Measurements from ENCODE around the gene GTSE1. TPM values are rescaled to one million over a fixed set of nuclear protein-coding genes. Genes with fewer than 3 reads are reported as not detected.
"Not testable (repeated sequence)": the region's sequence is repeated elsewhere in the genome, so short reads cannot be mapped to it uniquely, and the experiment has no call there.

GTSE1 gene, protein sequence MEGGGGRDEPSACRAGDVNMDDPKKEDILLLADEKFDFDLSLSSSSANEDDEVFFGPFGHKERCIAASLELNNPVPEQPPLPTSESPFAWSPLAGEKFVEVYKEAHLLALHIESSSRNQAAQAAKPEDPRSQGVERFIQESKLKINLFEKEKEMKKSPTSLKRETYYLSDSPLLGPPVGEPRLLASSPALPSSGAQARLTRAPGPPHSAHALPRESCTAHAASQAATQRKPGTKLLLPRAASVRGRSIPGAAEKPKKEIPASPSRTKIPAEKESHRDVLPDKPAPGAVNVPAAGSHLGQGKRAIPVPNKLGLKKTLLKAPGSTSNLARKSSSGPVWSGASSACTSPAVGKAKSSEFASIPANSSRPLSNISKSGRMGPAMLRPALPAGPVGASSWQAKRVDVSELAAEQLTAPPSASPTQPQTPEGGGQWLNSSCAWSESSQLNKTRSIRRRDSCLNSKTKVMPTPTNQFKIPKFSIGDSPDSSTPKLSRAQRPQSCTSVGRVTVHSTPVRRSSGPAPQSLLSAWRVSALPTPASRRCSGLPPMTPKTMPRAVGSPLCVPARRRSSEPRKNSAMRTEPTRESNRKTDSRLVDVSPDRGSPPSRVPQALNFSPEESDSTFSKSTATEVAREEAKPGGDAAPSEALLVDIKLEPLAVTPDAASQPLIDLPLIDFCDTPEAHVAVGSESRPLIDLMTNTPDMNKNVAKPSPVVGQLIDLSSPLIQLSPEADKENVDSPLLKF
- 10 to 100 TPM; 34.3 to 35.7 TPM for total RNA-seq

DNA sequence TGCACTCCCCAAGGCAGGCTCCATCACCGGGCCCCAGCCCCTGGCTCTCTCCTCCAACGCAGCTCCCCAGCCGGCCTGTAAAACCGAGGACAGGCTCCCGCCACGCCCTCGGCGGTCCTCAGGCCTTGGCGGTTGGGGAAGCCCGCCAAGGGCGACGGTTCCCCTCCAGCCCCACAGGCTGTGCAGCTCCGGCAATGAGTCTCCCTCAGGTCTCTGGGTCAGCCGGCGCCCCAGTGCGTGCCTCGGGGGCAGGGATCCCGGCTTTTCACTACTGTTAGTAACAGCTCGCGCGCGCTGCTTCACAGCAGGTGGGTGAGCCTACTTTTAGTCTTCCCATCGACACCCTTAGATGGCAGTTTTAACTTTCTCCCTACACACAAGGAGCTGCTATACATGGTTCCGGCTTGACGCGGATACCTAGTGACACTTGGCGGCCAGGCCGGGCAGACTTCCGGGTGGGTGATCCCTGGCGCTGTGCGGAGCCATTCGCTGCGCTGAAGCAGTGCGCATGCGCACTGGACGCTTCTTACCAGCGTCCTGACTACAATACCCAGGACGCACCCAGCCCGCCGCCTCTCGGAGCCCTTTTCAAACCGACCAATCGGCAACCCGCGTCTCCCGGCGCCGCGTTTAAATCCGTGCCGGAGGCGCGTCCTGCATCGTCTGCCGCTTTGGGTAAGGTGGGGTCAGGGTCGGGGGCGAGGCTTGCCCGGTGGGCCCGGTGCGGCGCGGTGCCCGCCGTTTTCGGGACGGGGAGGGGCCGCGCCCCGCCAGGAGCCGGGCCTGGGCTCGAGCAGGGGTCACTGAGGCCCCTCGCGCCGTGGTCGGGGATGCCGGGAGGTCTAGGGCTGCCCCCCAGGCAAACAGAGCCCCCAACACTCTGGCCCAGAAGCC lies at the start of gene GTSE1:
TSS of gene GTSE1 (plus strand) at position 614 of the 894 bp plus-strand sequence. CDS start 531 bp downstream, outside the sequence.
- ChIA-PET POLR2A (interaction anchor here (0.6 to 2.4 kb wide), 10 partner anchors 10 to 179 kb away, joined by 3 to 8 read pairs (median 3); partner anchors contain the start of genes CDPF1 and TRMU), CTCF (interaction anchor here (0.9 to 1.6 kb wide), 5 partner anchors 8 to 290 kb away, joined by 3 to 9 read pairs (median 4); partner anchors contain the start of gene CDPF1)

DNA sequence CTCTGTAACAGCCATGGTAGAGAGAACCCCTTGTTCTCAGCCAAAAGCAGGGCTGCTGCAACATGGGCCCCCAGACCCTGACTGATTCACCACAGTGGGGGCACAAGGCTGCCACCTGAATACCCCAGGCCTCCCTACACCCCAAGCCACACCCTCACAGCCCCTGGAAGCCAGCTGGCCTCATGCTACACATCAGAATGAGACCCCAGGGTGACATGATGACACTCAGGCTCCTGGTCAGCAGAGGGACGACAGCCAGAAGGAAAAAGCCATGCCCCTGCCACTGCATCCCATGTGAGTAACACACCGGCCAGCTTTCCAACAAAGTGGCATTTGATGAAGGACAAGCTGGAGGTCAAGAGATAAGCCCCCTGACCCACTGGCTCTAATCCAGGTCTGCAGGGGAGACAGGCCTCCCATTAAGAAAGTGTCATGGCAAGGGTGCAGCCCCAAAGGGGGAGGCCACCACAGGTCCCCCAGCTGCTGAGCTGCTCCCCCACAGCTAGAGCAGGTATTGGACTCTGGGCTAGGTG lies 49.2 kb upstream of the GTSE1 start:
- ChIA-PET CTCF (interaction anchor here (1.2 to 1.4 kb wide), 2 partner anchors 21 to 95 kb away, joined by 3 to 5 read pairs; no protein-coding TSS in a partner anchor), POLR2A (no interaction called here)

DNA sequence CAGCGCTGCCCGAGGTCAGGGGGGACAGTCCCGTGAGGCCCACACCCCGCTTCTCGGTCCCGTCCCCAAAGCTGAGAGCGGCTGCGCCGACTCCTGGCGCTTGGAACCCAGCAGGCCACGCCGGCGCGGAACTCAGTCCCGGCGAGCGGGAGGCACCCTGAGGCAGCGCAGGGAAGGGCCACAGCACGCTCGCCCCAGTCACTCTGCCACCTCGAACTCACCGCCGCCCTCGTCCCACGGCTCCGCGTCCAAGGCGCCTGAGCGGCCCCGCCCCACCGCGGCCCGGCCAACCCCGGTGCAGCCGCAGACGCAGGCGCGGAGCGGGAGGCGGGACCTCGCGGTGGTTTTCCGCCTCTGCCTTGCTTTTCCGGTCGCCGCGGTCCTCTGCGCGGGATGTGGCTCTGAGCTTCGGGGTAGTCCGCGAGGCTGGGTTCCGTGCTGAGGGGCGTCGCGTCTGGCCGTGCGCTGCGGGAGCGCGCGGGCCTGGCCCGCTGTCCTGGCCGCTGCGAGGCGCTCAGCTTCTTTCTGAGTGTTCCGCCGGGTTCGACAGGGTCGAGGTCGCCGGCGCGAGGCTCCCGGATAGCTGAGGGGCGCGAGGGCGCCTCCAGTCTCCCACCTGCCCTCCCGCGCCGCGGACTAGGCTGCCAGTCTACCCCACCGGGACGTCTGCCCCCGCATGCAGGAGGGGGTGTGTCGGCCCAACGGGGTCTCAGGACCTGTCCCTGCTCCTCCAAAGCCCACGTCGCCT lies 46.5 kb upstream of the GTSE1 start, which contains the start of gene CDPF1:
TSS of gene CDPF1 (minus strand) at position 259 of the 748 bp plus-strand sequence. CDS start 2,009 bp downstream, outside the sequence.
- POLR2A ChIA-PET: interaction anchor here (0.6 to 0.9 kb wide), 3 partner anchors 10 to 85 kb away, joined by 3 to 4 read pairs (median 3); partner anchors contain the start of gene TRMU

DNA sequence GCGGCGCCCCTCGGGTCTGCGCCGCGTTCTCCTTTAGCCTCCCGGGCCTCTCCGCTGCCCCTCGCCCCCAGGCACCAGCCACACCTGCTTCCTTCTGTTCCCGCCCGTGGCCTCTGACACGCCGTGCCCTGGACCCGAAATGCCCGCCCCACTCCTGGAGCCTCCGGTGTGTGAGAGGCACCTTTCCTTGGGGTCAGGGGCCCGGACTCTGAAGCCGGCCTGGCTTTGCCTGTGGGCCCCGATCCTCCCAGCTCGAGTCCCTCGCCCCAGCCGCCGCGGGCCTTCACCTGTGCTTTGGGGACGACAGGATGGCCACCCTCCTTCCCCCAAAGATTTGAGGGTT lies 45.9 kb upstream of the GTSE1 start:
- POLR2A ChIA-PET: interaction anchor here (0.7 kb wide), 1 partner anchor 11 kb away, joined by 3 read pairs; no protein-coding TSS in a partner anchor
- CTCF ChIA-PET: interaction anchor here (0.8 to 1.0 kb wide), 2 partner anchors 10 to 45 kb away, joined by 3 read pairs; no protein-coding TSS in a partner anchor

More for the DNA sequence above, 46.5 kb upstream of the GTSE1 start, which contains the start of gene CDPF1:
- CTCF ChIA-PET: interaction anchor here (0.8 to 1.0 kb wide), 2 partner anchors 11 to 46 kb away, joined by 3 read pairs; no protein-coding TSS in a partner anchor

DNA sequence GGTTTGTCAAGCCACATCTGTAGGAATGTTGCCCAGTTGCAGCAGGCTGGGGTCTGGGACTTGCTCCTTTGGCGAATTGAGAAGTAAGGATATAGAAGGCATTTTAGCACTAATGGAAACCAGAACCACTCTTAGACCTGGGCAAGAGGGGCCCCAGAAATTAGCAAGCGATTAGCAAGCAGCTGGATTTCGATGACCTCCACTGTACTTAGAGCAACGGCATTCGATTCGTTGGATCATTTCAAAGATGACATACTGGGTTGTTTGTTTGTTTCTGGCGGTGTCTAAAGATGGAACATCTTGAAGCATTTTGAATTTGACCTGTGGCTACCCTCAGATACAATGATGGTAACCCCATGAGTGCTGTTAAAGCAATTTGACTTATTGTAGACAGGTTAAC lies 45.4 kb upstream of the GTSE1 start:
- CTCF ChIA-PET: interaction anchor here (0.5 kb wide), 1 partner anchor 34 kb away, joined by 3 read pairs; no protein-coding TSS in a partner anchor
- POLR2A ChIA-PET: no interaction called here

DNA sequence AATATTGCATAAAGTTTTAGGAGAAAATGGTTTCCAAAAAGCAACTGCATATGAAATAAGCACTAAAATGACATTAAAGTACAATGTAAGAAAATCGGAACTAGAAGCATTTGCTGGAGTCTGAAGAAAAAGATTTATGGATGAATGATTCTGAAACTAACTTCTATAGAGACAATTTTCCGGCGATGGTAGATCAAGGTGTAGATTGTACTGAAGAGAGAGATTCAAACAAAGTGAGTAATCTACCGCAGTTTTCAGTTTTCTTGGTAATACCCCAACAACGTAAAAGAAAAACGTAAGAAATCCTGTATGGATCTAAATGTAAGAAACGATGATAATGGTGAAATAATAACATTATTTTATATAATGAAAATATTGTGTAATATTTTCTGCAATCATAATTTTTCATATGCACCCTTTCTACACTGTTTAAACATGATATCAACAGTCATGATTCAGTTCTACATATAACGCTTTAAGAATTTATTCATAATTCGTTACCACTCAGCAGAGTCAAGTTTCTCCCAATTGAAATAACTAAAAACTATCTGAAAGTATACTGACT lies 44.8 kb upstream of the GTSE1 start:
- ChIA-PET CTCF (interaction anchor here (0.5 to 0.9 kb wide), 2 partner anchors 34 to 130 kb away, joined by 3 read pairs; no protein-coding TSS in a partner anchor), POLR2A (no interaction called here)

DNA sequence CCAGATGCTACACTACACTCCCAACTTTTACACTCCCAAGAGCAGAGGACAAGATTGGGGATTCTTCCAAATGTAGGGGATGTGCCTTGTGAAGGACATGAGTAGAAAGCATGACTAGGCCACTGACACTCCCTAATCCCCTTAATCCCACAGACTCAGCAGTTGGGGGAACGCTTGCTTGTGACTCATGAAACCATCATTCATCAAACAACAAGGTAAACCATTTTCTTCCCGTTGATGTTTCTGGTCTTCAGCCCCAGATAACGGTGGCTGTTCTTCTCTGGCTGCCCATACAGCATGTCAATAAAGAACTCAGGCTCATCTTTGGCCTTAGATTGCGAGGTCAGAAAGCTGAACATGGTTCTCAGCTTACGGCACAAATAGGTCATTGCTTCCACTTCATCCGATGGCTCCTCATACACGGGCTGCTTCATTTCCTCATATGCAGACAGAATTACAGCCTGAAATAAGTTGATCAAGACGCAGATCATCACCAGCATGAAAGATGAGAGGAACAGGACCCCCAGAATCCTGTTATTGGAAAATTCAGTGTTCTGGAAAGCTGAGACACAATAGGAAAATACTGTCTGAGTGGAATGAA lies 40.2 kb upstream of the GTSE1 start:
- CTCF ChIA-PET: no interaction called here

DNA sequence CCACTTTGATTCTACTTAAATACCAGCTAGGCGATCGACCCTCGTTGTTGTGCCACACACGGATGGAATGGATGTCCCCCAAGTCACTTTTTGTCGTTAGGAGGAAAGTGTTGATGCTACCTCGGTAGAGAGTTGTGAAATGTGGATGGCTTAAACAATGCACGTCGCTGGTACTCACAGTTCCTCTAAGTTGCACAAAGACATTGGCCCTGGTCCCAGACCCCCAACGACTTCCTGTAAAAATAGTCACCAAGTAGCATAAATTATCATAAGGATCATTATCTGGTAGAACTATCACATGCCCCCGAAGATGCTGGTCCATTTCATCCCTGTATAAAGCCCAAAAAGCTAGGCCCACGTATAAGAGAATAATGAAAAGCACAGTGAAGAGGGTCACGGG lies 37.3 kb upstream of the GTSE1 start:
- POLR2A ChIA-PET: no interaction called here
- CTCF ChIA-PET: no interaction called here

More for the DNA sequence above, 40.2 kb upstream of the GTSE1 start:
- POLR2A ChIA-PET: no interaction called here

DNA sequence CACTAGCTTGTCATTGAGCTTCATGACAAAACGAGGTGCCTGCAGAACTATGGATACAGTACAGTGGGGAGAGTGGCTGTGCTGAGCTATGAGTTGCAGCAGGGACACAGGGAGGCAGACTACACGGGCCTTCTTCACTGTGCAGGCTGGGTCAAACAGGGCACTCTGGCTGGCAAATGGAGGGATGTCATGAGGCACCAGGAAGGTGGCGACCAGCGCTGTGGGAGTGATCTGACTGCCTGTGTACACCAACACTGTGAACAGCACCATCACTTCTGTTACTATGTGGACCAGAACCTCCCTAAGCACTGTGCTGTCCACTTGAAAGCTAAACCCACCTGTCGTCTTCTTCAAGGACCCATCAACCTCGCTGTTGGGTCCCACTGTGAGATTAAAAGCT lies 36.6 kb upstream of the GTSE1 start:
- ChIA-PET POLR2A (no interaction called here), CTCF (no interaction called here)

DNA sequence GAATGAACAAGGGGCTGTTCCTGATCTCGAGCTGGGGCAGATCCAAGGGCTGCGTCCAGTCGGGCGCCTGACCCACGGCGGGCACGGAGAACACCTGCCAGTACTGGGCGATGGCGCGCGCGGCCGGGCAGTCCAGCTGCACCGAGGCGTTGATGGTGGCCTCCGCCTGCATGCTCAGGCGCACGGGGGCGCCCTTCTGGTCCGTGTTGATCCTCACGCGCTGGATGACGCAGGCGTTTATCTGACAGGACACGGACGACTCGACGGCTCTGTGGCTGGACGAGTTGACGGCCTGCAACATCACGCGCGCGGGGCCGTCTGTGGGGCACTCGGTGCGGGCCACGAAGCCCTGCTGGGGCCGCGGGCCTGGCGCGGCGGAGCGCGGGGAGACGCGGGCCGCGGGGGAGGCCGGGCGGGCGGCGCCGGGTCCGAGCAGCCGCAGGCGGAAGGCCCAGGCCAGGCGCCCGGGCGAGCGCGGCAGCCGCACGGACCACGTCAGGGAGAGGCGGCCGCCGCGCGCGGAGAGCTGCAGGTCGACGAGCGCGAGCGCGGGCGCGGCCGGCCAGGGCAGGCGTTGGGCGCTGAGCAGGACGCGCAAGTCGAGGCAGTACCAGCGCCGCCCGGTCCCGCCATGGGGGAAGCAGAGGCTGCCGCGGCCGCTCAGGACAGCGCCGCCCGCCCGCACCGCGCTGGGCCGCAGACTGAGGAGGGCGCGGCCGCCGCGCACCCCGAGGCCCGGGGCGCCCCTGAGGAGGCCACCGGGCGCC lies 34.0 kb upstream of the GTSE1 start:
- ChIA-PET POLR2A (no interaction called here), CTCF (interaction anchor here (0.7 kb wide), 2 partner anchors 48 to 64 kb away, joined by 3 read pairs; no protein-coding TSS in a partner anchor)

DNA sequence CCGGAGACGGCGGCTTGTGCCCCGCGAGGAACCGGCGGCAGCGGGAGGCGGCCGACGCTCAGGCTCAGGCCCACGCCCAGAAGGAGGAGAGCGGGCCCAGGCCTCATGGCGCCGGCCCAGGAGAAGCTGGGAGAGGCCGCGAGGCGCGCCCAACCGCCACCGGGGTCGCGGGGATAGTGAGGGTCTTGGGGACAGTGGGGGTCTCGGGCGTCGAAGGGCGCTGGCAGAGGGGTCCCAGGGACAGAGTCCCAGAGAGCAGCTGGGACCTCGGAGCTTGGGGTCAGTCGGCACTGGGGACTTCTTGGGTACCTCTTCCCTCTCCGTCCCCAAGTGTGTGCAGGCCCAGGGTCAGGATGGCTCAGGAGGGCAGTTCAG lies 33.5 kb upstream of the GTSE1 start, which contains the start of gene PKDREJ:
TSS of gene PKDREJ (minus strand) at position 128 of the 375 bp plus-strand sequence. CDS start at position 107, 21 bp downstream.
- ChIA-PET CTCF (no interaction called here), POLR2A (no interaction called here)

DNA sequence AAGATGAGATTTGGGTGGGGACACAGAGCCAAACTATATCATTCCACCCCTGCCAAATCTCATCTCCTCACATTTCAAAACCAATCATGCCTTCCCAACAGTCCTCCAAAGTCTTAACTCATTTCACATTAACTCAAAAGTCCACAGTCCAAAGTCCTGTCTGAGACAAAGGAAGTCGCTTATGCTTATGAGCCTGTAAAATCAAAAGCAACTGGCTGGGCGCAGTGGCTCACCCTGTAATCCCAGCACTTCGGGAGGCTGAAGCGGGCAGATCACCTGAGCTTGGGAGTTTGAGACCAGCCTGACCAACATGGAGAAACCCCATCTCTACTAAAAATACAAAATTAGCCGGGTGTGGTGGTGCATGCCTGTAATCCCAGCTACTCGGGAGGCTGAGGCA lies 32.1 kb upstream of the GTSE1 start:
- CTCF ChIA-PET, POLR2A ChIA-PET: not testable (repeated sequence)

DNA sequence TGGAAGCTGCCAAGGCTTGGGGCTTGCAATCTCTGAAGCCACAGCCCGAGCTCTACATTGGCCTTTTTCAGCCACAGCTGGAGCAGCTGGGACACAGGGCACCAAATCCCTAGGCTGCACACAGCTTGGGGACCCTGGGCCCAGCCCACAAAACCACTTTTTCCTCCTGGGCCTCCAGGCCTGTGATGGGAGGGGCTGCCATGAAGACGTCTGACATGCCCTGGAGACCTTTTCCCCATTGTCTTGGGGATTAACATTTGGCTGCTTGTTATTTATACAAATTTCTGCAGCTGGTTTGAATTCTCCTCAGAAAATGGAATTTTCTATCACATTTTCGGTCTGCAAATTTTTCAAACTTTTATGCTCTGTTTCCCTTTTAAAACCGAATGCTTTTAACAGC lies 31.0 kb upstream of the GTSE1 start:
- CTCF ChIA-PET, POLR2A ChIA-PET: not testable (repeated sequence)

DNA sequence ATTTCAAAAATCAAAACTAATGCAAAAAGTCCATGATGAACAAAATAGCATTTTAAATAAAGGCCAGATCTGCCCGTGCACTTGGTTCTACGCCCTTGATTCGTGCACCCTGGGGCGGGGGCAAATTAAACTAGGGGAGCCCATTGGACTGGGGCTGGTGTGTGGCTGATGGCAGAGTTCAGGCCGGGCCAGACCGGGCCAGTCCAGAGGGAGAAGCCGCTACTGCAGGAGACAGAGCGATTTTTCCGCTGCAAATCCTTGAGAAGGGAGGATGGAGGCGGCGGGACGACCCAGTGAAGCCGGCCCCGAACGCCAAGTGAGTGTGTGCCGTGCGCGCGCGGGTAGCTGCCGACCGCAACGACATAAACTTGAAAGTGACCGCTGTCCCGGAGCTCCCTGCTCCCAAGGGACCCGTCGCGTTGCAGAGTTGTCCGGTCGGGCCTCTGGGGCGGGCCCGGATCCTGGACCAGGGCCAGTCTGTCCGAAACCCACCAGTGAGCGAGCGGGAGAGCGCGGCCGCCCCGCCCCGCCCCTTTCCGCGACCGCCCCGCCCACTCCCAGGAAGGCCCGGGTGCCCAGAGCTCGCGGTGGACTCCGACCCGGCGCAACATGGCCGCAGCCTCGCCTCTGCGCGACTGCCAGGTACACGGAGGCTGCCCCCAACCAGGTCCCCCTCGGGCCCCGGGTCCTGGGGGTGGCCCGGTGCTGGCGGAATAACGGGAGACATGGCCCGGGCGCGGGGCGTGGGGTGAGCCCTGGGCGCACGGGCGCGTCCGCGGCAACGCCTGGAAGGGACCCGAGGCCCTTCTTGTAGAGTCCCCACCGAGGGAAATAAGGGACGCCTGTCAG lies 29.0 kb upstream of the GTSE1 start, which contains the start of gene TTC38:
TSS of gene TTC38 (plus strand) at position 578 of the 849 bp plus-strand sequence. CDS start at position 610, 32 bp downstream.
- ChIA-PET CTCF (interaction anchor here (1.5 kb wide), 1 partner anchor 13 kb away, joined by 6 read pairs; no protein-coding TSS in a partner anchor), POLR2A (interaction anchor here (0.6 to 1.3 kb wide), 3 partner anchors 20 to 146 kb away, joined by 3 to 5 read pairs (median 3); no protein-coding TSS in a partner anchor)

DNA sequence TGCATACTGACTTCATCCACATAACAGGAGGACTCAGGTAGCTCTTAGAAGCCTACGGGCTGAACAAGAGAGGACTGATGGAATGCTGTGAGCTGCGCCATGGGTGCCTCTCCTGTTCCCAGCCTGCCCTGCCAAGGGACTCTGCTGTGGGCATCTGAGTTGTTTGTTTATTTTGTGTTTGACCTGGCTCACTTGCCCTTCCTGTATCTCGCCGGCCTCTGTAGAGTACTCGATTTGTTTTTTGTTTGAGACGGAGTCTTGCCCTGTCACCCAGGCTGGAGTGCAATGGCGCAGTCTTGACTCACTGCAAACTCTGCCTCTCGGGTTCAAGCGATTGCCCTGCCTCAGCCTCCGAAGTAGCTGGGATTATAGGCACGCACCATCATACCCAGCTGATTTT lies 27.1 kb upstream of the GTSE1 start:
- CTCF ChIA-PET: interaction anchor here (0.7 to 1.5 kb wide), 2 partner anchors 11 to 233 kb away, joined by 3 to 6 read pairs; no protein-coding TSS in a partner anchor
- POLR2A ChIA-PET: interaction anchor here (1.4 kb wide), 1 partner anchor 27 kb away, joined by 3 read pairs; the partner anchor contains the start of gene GTSE1

All from activated CD8-positive, alpha-beta memory T cell treated with anti-CD3 and anti-CD28 coated beads for 36 hours (primary cell).